B cell (primary cell): ENCODE results near the gene STX5. TPM values are rescaled to one million over a fixed set of nuclear protein-coding genes. Genes with fewer than 3 reads are reported as not detected.

Experiments used
- ATAC-seq: fragments of 200-7000 bp; cut with Tn5 transposase; one replicate; pipeline ENCODE4 v1.10.0; 2021; ENCODE audit warnings: low read depth, mild to moderate bottlenecking, moderate number of reproducible peaks, moderate library complexity
- CTCF ChIA-PET: fragments of 350-600 bp; sonication (Branson Sonifier 250); formaldehyde crosslinking; loops from one replicate; lab custom pipeline; 2021; ENCODE audit warnings: antibody characterized with exemption, inconsistent platforms; lab: Charles Lee
- POLR2A ChIA-PET: fragments of 350-600 bp; sonication (Branson Sonifier 250); formaldehyde crosslinking; loops from one replicate; lab custom pipeline; 2021; ENCODE audit warnings: antibody characterized with exemption; lab: Charles Lee
- DNase-seq: peaks from one replicate; pipeline ENCODE4 v3.0.0; 2013
- H2AFZ ChIP-seq: 2 replicates; pipeline ENCODE4 v1.6.1; 2012; ENCODE audit warnings: mild to moderate bottlenecking, low read depth, low read length; ENCODE audit not compliant: insufficient read depth, poor library complexity, severe bottlenecking
- H3K27ac ChIP-seq, 2 donors: 1 replicate in 1 of 2; 2 replicates in 1 of 2; pipeline ENCODE4 v1.5.1; 2012 to 2013; ENCODE audit warnings: low read length in 2 of 2, mild to moderate bottlenecking in 2 of 2, moderate library complexity in 1 of 2
- H3K27me3 ChIP-seq, 4 experiments: fragments of 200-600 bp in 1 of 4; sonication (generic) in 1 of 4; replicated peaks in 1 of 4; 1 replicate in 2 of 4; 2 replicates in 2 of 4; pipeline versions ENCODE4 v1.6.1 to v1.7.0; 2013 to 2016; ENCODE audit warnings: low read length in 3 of 4, mild to moderate bottlenecking in 2 of 4, mixed read lengths in 1 of 4, moderate library complexity in 1 of 4; ENCODE audit not compliant: insufficient read depth in 4 of 4, control insufficient read depth in 3 of 4; ENCODE audit errors: control extremely low read depth in 1 of 4
- H3K36me3 ChIP-seq, 2 experiments: replicated peaks in 1 of 2; 1 replicate in 1 of 2; 2 replicates in 1 of 2; pipeline versions ENCODE4 v1.6.1 to v1.7.1; 2013; ENCODE audit warnings: low read length in 1 of 2; ENCODE audit not compliant: insufficient read depth in 2 of 2, control insufficient read depth in 1 of 2; ENCODE audit errors: control extremely low read depth in 1 of 2, extremely low read depth in 1 of 2
- H3K4me1 ChIP-seq, 2 donors: fragments of 200-600 bp in 1 of 2; sonication (generic) in 1 of 2; 1 replicate in 1 of 2; 2 replicates in 1 of 2; pipeline versions ENCODE4 v1.5.1 to v1.6.1; 2013 to 2017; ENCODE audit warnings: low read length in 2 of 2; ENCODE audit not compliant: control insufficient read depth in 2 of 2, insufficient read depth in 2 of 2
- H3K4me2 ChIP-seq: replicated peaks from 2 replicates; pipeline ENCODE3; 2012; ENCODE audit warnings: mild to moderate bottlenecking, low read depth, low read length; ENCODE audit not compliant: poor library complexity, severe bottlenecking
- H3K4me3 ChIP-seq, 5 experiments: fragments of 200-600 bp in 1 of 5; sonication (generic) in 1 of 5; 1 replicate in 3 of 5; 2 replicates in 2 of 5; pipeline versions ENCODE4 v1.5.1 to v1.7.0; 2011 to 2016; ENCODE audit warnings: low read length in 4 of 5, mild to moderate bottlenecking in 4 of 5, low read depth in 2 of 5, control low read depth in 1 of 5, moderate library complexity in 1 of 5; ENCODE audit not compliant: insufficient read depth in 1 of 5; ENCODE audit errors: control extremely low read depth in 1 of 5, extremely low read depth in 1 of 5
- H3K79me2 ChIP-seq: fragments of 200-600 bp; sonication (generic); one replicate; pipeline ENCODE4 v1.6.0; 2016; ENCODE audit warnings: low read length; ENCODE audit not compliant: control insufficient read depth, insufficient read depth
- H3K9ac ChIP-seq: fragments of 200-600 bp; sonication (generic); 2 replicates; pipeline ENCODE4 v1.6.1; 2017; ENCODE audit warnings: mild to moderate bottlenecking, low read length, moderate library complexity
- H3K9me3 ChIP-seq, 3 donors: one replicate each; pipeline versions ENCODE4 v1.6.1 to v1.7.1; 2013; ENCODE audit warnings: low read length in 2 of 3; ENCODE audit not compliant: control insufficient read depth in 2 of 3, insufficient read depth in 1 of 3; ENCODE audit errors: control extremely low read depth in 1 of 3
- H4K20me1 ChIP-seq: 2 replicates; pipeline ENCODE4 v1.6.0; 2012; ENCODE audit warnings: mild to moderate bottlenecking, low read length; ENCODE audit not compliant: insufficient read depth, control insufficient read depth, poor library complexity, severe bottlenecking
- H3K27ac Mint-ChIP-seq: one replicate; pipeline ENCODE4 v1.8.0; 2021; ENCODE audit warnings: mixed read lengths
- H3K27me3 Mint-ChIP-seq: one replicate; pipeline ENCODE4 v1.8.0; 2021; ENCODE audit warnings: mixed read lengths
- H3K4me1 Mint-ChIP-seq: one replicate; pipeline ENCODE4 v1.8.0; 2021; ENCODE audit warnings: mixed read lengths
- H3K4me3 Mint-ChIP-seq: one replicate; pipeline ENCODE4 v1.8.0; 2021; ENCODE audit warnings: mixed read lengths
- H3K9me3 Mint-ChIP-seq: one replicate; pipeline ENCODE4 v1.8.0; 2022; ENCODE audit warnings: mixed read lengths; ENCODE audit not compliant: insufficient read depth
- CTCF ChIP-seq: fragments of 200-600 bp; IDR thresholded peaks from one replicate; pipeline ENCODE4 v1.8.0; 2022; ENCODE audit warnings: antibody characterized with exemption, mild to moderate bottlenecking
- EZH2 ChIP-seq: IDR thresholded peaks from 2 replicates; pipeline ENCODE4 v1.6.1; 2012; ENCODE audit warnings: borderline replicate concordance, low read depth, mild to moderate bottlenecking, moderate library complexity, low read length; ENCODE audit not compliant: insufficient read depth, poor library complexity, severe bottlenecking
- WGBS: methylation state at CpG from one replicate; pipeline ENCODE4 v1.1.5; 2013; ENCODE audit warnings: missing lambda C conversion rate; ENCODE audit not compliant: insufficient coverage; 5-methylcytosine and 5-hydroxymethylcytosine counted together
- intact Hi-C: fragments of 100-400 bp; cut with micrococcal nuclease; formaldehyde crosslinking; loops from one replicate; pipeline ENCODE4 v1.10.0; 2022
- polyA plus RNA-seq: library from polyadenylated mRNA; depleted of rRNA; stranded (reverse); fragments of >200 nt; gene quantifications from 2 replicates; pipeline ENCODE4 v1.2.3, GENCODE V29; 2012
- total RNA-seq, 2 donors: library from RNA; stranded (reverse); fragments of 120-200 nt in 1 of 2; gene quantifications; 1 replicate in 1 of 2; 2 replicates in 1 of 2; pipeline versions ENCODE4 v1.2.3 to v1.2.4, GENCODE V29; 2013 to 2022

STX5 gene
- total and polyA plus RNA-seq, 2 donors (not counting 1 experiment from before 2014, with no cell fraction given): 41.0 to 99.1 TPM

DNA sequence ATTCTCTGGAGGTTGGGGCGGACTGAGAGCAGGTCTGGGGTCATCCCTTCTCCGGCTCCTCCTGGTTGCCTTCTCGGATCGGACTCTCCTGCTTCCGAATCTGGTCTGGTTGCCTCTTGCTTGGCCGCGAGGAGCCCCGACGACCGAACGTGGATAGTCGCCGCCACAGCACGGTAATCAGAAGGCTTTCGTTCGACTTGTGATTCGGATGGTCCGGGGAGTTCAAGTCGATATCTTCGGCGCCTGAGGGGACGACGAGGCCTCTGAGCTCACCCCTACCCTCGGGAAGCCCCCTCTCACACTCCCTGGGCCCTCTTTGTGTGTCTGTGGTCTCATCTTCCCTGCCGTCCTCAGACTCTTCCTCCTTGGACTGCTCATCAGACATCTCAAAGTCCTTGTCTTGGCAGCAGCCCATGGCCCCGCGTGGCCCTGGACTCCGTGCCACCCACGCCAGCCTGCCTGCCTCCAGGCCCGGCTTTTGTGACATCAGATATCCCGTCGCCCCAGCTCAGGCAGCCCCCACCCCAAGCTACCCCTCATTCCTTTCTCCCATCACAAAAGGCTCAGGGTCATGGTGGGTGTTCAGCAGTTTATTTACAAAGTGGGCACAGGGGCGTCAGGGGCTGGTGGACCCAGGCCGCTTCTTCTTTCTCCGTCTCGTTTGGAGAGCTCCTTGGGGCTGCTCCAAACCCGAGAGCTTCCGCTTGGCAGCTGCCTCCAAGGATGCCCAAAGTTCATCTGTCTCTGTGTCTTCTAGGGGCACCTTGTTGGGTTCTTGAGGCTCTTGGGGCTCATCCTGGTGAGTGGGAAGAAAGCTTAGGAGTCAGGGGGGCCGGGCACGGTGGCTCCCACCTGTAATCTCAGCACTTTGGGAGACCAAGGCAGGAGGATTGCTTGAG, 734 bp upstream of the STX5 start, which contains the start of gene TEX54:
Gene TEX54 (minus strand): TSS at position 506 of the 899 bp plus-strand sequence.
- Mint-ChIP-seq H3K4me1 (peaks cover 42% of the 10 kb centered on the region), H3K27ac (peak within 1 kb of the TSS; percentile 97), H3K27me3 (no peaks in the 10 kb centered on the region), H3K9me3 (no peaks in the 10 kb centered on the region), H3K4me3 (peak within 1 kb of the TSS; percentile 92)
- H3K4me2 ChIP-seq: peak within 1 kb of the TSS; percentile 94
- H3K79me2 ChIP-seq: peaks cover 85% of the 10 kb centered on the region
- H3K9ac ChIP-seq: peak within 1 kb of the TSS; percentile 99
- TF ChIP-seq CTCF: no peak
- TF ChIP-seq EZH2: no peak
- CTCF ChIA-PET: interaction anchor here (1.1 to 2.8 kb wide), 7 partner anchors 9 to 104 kb away, joined by 3 to 14 read pairs (median 5); partner anchors contain the start of genes TMEM179B, TTC9C and ZBTB3
- peak within 1 kb of the TSS; percentile 75 for H2AFZ ChIP-seq
- 22% methylated on average over 36 of the region's 40 CpGs for WGBS
- peaks cover 30% of the 10 kb centered on the region for H4K20me1 ChIP-seq
- ATAC-seq (peak; percentile 1), DNase-seq (no peak)
- no peaks in the 10 kb centered on the region for H3K9me3 ChIP-seq
- H3K27me3 ChIP-seq: no peaks in the 10 kb centered on the region
- intact Hi-C loops: loop anchor here (1.0 to 2.0 kb wide), 5 partner anchors 24 to 258 kb away; partner anchors contain the start of genes GANAB, HNRNPUL2 and TAF6L
- peaks cover 16 to 30% of the 10 kb centered on the region in 2 donors for H3K4me1 ChIP-seq
- H3K4me3 ChIP-seq: peak within 1 kb of the TSS; percentile 69 to 96 (median 92)
- H3K27ac ChIP-seq: peak within 1 kb of the TSS; percentile 96 to 99
- POLR2A ChIA-PET: interaction anchor here (0.6 to 2.8 kb wide), 15 partner anchors 8 to 241 kb away, joined by 3 to 53 read pairs (median 10); partner anchors contain the start of genes C11orf98, CSKMT, HNRNPUL2 and NXF1
- peaks cover 0 to 47% of the 10 kb centered on the region in 2 experiments for H3K36me3 ChIP-seq
